HG03520 (cell line): ENCODE data around the gene RUNX2.

Experiments used
- ATAC-seq: cut with Tn5 transposase; IDR thresholded peaks from one replicate; pipeline ENCODE4 v1.9.1; 2021; ENCODE audit warnings: mild to moderate bottlenecking, moderate library complexity; ENCODE audit not compliant: unreplicated experiment

Gene RUNX2

DNA sequence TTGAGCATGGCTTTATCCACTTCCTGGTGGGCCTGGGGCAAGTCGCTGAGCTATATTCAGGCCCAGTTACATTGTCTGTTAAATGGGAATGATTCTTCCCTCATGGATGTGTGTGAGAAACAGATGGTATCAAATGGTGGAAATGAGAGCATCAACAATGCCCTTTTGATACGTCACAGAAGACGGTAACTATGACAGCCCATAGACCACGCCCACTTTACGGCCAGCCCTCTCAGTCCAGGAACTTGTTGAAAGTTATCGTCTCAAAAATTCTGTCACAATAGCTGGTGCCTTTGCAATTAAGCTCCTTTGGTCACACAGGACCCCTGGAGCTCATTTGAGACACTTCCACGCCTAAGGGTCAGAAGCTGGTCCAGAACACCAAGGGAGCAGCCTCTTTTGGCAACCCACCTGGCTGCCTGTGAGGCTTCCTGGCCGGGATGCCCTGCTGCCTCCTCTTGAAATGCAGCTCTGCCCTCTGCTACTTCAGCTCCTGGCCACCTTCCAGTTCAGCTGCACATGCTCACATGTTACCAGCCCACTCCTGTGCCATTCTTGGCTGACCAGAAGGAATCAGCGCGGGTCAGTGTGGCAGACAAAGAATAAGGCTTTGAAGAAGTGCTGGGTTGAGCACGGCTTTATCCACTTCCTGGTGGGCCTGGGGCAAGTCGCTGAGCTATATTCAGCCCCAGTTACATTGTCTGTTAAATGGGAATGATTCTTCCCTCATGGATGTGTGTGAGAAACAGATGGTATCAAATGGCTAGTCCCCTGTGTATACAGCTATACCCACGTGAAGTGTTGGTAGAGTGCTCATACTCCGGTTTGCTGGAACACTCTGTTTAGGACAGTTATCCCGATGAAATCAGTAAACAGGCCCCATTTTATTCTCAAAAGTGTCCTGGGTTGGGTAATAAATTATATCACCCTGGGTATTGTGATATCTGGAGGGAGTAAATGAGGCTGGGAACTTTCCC, 248.8 kb downstream of the RUNX2 start:
- ATAC-seq = no peak

- ATAC-seq = no peak
These were observed 249.8 kb downstream of the RUNX2 start for GRCh38 chr6:45577836-45578504.

DNA sequence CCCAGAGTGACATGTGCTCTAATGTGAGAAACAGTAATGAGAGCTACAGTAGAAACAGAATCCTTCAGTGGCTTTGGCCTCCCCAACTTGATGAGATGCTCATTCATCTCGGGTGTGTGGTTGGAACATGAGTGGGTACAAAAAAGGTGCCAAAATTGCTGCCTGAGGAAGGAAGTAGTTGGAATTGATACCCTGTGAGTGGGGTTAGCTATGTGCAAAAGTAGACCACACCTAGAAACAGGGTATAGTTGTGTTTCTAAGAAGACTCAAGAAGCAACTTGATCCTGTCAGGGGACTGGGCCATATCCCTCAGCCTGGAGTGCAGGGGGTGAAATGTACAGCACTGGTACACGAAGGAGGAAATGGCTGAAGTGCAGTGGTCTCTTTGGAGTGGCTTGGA, 256.0 kb downstream of the RUNX2 start:
- no peak for ATAC-seq

GRCh38 chr6:45586216-45587171, 258.4 kb downstream of the RUNX2 start:
- ATAC-seq = no peak

DNA sequence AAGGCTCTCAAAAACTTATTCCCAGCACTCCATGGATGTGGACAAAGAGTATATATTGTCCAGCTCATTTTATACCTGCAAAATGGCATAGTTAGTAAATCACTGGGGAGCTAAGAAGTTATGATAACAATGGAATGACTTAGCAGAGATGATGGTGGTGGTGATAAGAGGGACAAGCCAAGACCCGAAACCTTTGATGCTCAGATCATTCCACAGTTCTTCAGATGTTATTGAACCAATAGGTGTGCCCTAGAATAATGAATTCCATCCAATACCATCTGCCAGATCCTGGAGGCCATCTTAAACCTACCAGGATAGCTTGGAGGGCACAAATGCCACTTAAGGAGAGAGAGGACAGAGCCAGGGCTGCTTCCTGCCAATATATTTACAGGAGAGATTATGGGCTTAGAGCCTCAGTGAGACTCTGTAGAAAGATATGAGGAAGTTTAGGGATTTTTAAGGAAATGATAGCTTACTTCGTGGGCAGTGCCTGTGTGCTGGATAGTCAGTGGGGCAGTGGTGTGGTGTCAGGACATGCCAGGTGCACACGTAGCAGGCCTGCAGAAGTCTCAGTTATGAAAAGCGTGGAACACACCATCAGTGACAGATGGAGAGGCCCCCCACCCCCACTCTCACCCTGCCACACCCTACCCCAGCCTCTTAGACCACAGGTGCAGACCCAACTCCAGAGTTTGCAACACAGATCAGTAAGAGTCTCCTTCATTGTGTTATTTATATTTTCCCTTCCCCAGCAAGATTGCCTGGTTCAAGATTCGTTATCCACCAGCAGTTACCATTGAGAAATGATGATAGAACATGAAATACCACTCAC, 259.3 kb downstream of the RUNX2 start:
- ATAC-seq = no peak

GRCh38 chr6:45589367-45589766, 261.2 kb downstream of the RUNX2 start:
- ATAC-seq = no peak

DNA sequence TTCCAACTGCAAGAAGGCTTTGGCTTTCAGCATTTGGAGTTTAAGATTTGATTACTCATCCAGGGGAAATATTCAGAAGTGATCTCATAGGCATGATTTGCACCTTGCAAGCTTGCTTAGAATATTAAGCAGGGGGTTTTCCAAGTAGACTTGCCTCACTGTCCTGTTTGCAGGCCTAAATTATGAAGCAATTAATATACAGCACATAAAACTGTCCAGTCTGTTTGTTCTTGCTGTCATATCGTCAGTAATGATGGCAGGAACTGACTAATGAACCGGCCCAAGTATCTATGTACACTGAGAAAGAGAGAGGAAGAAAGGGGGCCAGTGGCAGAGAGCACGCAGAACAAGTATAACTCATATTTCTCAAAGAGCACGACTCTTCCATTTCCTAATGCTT, 262.1 kb downstream of the RUNX2 start:
- no peak for ATAC-seq

DNA sequence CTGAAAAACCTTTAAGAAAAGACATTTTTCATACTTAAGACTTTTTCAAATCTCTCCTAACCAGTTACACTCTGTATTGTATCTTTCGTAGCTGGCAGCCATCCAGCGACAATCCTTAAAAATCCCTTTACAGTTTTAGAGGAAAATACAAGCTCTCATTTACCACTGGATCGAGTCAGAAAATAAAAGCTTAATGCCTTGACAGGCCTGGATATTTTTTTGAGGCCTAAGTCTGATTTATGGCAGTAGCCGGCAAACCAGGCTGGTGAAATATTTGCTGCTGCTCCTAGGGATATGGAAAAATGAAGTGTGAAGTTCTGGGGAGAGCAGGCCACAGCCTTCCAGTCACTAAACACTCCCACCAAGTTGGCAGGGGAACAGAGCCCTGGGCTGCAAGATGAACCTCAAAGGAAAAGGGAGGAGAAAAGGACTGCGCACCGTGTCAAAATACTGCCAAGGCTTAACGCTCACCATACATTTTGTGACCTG, 262.6 kb downstream of the RUNX2 start:
- ATAC-seq = no peak

DNA sequence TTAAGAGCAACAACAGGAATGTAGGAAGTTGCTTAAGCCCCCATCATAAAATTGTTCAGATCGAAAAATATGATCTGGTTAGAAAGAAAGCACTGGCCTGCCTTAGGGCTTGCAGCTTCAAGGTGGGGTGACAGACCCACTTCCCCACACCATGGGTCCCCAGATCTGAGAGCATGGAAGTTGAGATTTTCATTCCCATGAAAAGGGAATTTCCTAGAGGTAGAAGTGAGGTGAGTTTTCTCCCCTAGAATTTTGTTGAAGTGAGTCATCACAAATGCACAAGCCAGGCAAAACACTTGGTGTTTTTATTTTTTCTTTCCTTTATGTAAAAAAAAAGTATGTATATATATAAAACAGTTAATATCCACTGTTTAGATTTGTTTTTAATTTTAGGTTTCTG, 263.2 kb downstream of the RUNX2 start:
- ATAC-seq = no peak

- no peak for ATAC-seq
These were observed 263.8 kb downstream of the RUNX2 start for GRCh38 chr6:45591890-45592289.

DNA sequence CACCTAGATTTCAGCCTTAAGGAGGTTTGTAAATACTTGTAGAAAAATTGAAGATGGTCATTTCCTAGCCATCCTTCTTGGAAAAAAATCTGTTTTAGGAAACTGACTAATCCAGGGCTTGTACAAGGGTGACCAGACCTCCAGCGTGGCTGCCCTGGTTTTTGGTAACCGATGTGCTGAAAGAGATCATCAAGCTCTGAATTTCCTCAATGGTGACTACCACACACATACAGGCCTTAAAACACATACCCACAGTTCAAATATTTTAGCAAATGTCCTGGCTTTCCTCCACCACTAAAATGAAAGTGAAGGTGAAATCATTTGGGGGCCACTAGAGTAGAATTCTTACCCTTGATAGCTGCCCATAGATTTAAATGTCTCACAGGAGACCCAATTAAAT, 264.9 kb downstream of the RUNX2 start:
- no peak for ATAC-seq

DNA sequence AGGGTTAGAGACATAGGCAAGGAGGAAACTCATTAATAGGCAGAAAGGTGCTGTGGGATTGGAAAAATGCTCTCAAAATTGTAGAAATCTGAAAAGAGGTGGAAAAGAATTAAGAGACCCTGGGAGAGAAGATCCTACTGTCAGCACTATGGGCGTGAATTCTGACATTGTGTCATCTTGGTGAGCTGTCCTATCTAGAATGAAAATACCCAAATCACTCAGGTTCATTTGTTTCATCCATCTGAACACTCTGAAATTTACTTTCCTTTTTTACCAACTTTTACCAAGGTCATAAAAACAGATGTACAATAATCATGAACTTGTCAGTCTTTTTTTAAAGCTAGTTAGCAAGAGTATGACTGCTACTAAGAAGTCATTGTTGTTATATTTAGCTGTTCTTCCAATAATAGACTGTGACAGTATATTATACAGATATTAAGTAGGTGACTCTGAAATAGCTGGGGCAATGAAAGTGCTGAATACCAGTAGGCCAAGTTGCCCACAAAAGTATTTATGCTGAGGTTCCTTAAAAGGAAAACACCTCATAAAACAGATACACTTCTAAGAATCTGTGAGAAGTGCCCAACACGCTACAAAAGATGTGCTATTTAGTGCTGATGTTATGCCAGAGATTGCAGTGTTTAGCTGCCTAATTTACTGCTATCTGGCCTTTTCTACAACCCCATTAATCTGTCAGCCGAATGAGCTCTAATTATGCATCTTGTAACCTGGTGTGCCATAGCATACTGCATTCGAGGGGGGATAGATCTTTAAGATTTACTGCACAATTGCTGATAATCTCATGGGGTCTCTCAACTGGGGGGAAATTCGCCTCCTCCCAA, 267.1 kb downstream of the RUNX2 start:
- no peak for ATAC-seq

DNA sequence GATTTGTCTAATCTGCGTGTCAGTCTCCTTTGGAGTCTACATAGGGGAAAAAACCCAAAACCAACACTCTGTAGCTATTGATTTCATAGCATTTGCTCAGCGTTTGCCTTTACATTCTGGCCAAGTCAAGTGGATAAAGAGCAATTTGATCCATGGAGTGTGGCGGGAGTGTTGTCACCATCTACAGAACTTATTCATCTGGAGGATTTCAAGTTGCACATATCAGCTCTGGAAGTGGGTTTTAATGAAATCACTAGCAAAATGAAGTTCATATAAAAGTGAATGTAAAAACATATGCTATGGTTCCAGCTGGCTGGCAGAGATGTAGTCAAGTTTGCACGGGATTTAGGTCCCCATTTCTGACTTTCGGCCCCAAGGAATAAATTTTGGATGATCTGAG, 269.3 kb downstream of the RUNX2 start:
- no peak for ATAC-seq

GRCh38 chr6:45599053-45599452, 270.9 kb downstream of the RUNX2 start:
- ATAC-seq = no peak

GRCh38 chr6:45605971-45606370, 277.8 kb downstream of the RUNX2 start:
- no peak for ATAC-seq

- ATAC-seq = no peak
These were observed 278.8 kb downstream of the RUNX2 start for GRCh38 chr6:45606831-45607400.

DNA sequence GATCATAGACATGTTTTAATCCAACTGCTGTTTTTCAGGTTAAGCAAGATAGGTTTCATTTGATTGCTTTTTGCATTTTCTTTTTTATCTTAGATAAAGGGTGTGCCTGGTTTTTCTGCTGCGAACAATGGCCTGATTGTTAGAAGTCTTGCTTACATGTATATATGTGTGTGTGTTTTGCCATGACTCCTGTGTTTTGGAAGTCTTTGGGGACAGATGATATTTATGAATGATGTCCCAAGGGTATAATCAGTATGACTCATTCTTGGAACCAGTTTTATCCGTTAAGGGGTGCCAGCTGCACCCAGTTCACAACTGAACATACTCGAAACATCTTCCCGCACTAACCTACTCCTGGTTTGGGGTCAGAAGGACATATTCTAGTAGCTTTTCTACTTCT, 279.7 kb downstream of the RUNX2 start:
- ATAC-seq = no peak

DNA sequence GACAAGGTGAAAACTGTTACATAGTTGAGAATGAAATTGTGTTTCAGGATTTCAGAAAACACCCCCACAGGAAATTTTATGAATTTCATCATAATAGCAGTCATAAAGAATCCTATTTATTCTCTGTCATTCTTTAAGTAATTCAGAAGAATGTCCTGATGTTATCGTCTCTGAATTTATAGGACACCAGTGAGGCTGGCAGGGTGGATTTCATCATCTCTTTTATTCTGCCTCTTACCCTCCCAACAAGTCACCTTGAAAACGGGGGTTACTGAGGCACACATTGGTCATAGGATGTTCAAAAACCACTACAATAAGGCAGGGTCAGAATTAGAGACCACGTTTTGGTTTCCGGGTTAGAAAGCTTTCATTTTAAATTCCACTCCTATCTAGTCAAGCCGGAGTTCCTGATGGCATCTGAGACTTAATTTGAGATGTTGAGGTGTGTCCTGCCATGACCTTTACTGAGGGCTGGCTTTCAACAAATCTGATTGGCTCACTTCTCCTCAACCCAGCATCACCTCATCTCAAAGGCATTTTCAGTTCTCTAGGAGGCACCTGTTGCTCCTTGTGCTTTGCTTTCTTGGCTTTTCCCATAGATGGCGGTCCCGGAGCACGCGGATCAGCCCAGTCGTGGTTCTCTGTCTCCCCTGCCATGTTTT, 280.3 kb downstream of the RUNX2 start:
- no peak for ATAC-seq
